HepG2 (cell line): ENCODE results near the gene MIDN. TPM values are rescaled to one million over a fixed set of nuclear protein-coding genes. Genes with fewer than 3 reads are reported as not detected.

Experiments used
- BHLHE40 ChIP-seq: IDR thresholded peaks from 2 replicates; pipeline ENCODE4 v1.6.1; 2011; ENCODE audit warnings: low read length, improper control_type of control experiment
- BRCA1 ChIP-seq: sonication (generic); formaldehyde crosslinking; IDR thresholded peaks from 2 replicates; pipeline ENCODE4 v1.4.0; 2020; ENCODE audit warnings: missing genetic modification reagents
- DPF2 ChIP-seq: sonication (generic); formaldehyde crosslinking; IDR thresholded peaks from 2 replicates; pipeline ENCODE4 v1.4.0; 2020; ENCODE audit warnings: mild to moderate bottlenecking, low read depth, missing genetic modification reagents, borderline replicate concordance
- FOXJ3 ChIP-seq: sonication (generic); formaldehyde crosslinking; IDR thresholded peaks from 2 replicates; pipeline ENCODE4 v1.4.0; 2020; ENCODE audit warnings: missing genetic modification reagents, mild to moderate bottlenecking, borderline replicate concordance
- HDAC1 ChIP-seq: sonication (generic); formaldehyde crosslinking; IDR thresholded peaks from 2 replicates; pipeline ENCODE4 v1.5.1; 2020; ENCODE audit warnings: mild to moderate bottlenecking, missing genetic modification reagents
- KDM4B ChIP-seq: sonication (generic); formaldehyde crosslinking; IDR thresholded peaks from 2 replicates; pipeline ENCODE4 v1.4.0; 2020; ENCODE audit warnings: missing genetic modification reagents
- NFYB ChIP-seq: sonication (generic); formaldehyde crosslinking; IDR thresholded peaks from 2 replicates; pipeline ENCODE4 v1.4.0; 2020; ENCODE audit warnings: missing genetic modification reagents
- NFYC ChIP-seq: IDR thresholded peaks from 2 replicates; pipeline ENCODE4 v1.6.1; 2016; ENCODE audit warnings: missing genetic modification reagents, missing compliant biosample characterization
- SKIL ChIP-seq: sonication (generic); formaldehyde crosslinking; IDR thresholded peaks from 2 replicates; pipeline ENCODE4 v1.8.0; 2022; ENCODE audit warnings: missing genetic modification reagents, mild to moderate bottlenecking, moderate library complexity, borderline replicate concordance
- SOX13 ChIP-seq, 3 experiments: fragments of 450-650 bp in 1 of 3; sonication (generic) in 1 of 3; formaldehyde crosslinking in 1 of 3; IDR thresholded peaks in 2 of 3; conservative IDR thresholded peaks in 1 of 3; 2 replicates each; pipeline versions ENCODE4 v1.5.0 to v1.6.1; 2016 to 2020; ENCODE audit warnings: antibody characterized with exemption in 1 of 3, mild to moderate bottlenecking in 1 of 3, missing compliant biosample characterization in 1 of 3, missing genetic modification reagents in 1 of 3, moderate library complexity in 1 of 3
- ZBTB4 ChIP-seq: sonication (generic); formaldehyde crosslinking; IDR thresholded peaks from 2 replicates; pipeline ENCODE4 v1.4.0; 2020; ENCODE audit warnings: missing genetic modification reagents, mild to moderate bottlenecking, borderline replicate concordance
- ZMAT3 ChIP-seq: sonication (generic); formaldehyde crosslinking; conservative IDR thresholded peaks from 2 replicates; pipeline ENCODE4 v1.7.0; 2021; ENCODE audit warnings: missing genetic modification reagents
- ZNF136 ChIP-seq: sonication (generic); formaldehyde crosslinking; IDR thresholded peaks from 2 replicates; pipeline ENCODE4 v1.8.1; 2022; ENCODE audit warnings: low read depth, mild to moderate bottlenecking, moderate library complexity, missing genetic modification reagents
- ZNF234 ChIP-seq: sonication (generic); formaldehyde crosslinking; conservative IDR thresholded peaks from 2 replicates; pipeline ENCODE4 v1.5.1; 2020; ENCODE audit warnings: mild to moderate bottlenecking, missing genetic modification reagents
- ZNF280D ChIP-seq: sonication (generic); formaldehyde crosslinking; IDR thresholded peaks from 2 replicates; pipeline ENCODE4 v1.5.1; 2020; ENCODE audit warnings: mild to moderate bottlenecking, missing genetic modification reagents
- ZNF33B ChIP-seq: sonication (generic); formaldehyde crosslinking; IDR thresholded peaks from 2 replicates; pipeline ENCODE4 v1.5.1; 2020; ENCODE audit warnings: mild to moderate bottlenecking, missing genetic modification reagents
- ZNF382 ChIP-seq: sonication (generic); formaldehyde crosslinking; IDR thresholded peaks from 2 replicates; pipeline ENCODE4 v1.5.0; 2020; ENCODE audit warnings: missing genetic modification reagents, mild to moderate bottlenecking, borderline replicate concordance
- ZNF432 ChIP-seq: sonication (generic); formaldehyde crosslinking; IDR thresholded peaks from 2 replicates; pipeline ENCODE4 v1.5.0; 2020; ENCODE audit warnings: missing genetic modification reagents, mild to moderate bottlenecking, borderline replicate concordance
- ZNF451 ChIP-seq: sonication (generic); formaldehyde crosslinking; IDR thresholded peaks from 2 replicates; pipeline ENCODE4 v1.5.0; 2020; ENCODE audit warnings: mild to moderate bottlenecking, missing genetic modification reagents
- ZNF713 ChIP-seq: sonication (generic); formaldehyde crosslinking; IDR thresholded peaks from 2 replicates; pipeline ENCODE4 v1.4.0; 2020; ENCODE audit warnings: mild to moderate bottlenecking, missing genetic modification reagents
- polyA plus RNA-seq, 8 experiments: library from polyadenylated mRNA; depleted of rRNA in 3 of 8; stranded (reverse) in 7 of 8; unstranded in 1 of 8; fragments of >200 nt; fragmentation: Illumina TruSeq in 4 of 8; extraction: Trizol in 4 of 8; gene quantifications; 2 replicates each; pipeline versions ENCODE4 v1.2.1 to v1.2.3, GENCODE V29; 2011 to 2016; ENCODE audit warnings: low read depth in 4 of 8, missing spikeins in 1 of 8, mixed read lengths in 1 of 8; ENCODE audit not compliant: insufficient read depth in 1 of 8
- total RNA-seq, 5 experiments: library from RNA; depleted of rRNA; stranded (reverse); fragments of >200 nt; fragmentation: Illumina TruSeq; extraction: Trizol; gene quantifications; 2 replicates each; pipeline ENCODE4 v1.2.3, GENCODE V29; 2016; ENCODE audit warnings: low read depth in 1 of 5

MIDN gene
- total and polyA plus RNA-seq, 2 of the 13 experiments (the other 11 are each of a cell fraction or from before 2014, with no cell fraction given) = 8.4 to 18.0 TPM

- TF ChIP-seq ZNF382 (CRISPR knock-in tag) (no peak), ZMAT3 (no peak), KDM4B (CRISPR knock-in tag) (no peak), SKIL (peak; percentile 97), ZBTB4 (CRISPR knock-in tag) (peak; percentile 44; the same call in 1 of the 2 replicates), NFYB (CRISPR knock-in tag) (no peak), NFYC (0 out of 2 replicates have a peak, but pooled peaks have one; percentile 8), ZNF280D (CRISPR knock-in tag) (0 out of 2 replicates have a peak, but pooled peaks have one; percentile 10), ZNF432 (no peak), SOX13 (IDR thresholded peaks at IDR 0.05) (no peak), SOX13 (CRISPR knock-in tag; conservative IDR thresholded peaks at IDR 0.05 in 1 of 2, IDR thresholded peaks at IDR 0.05 in 1 of 2) (peak in 1 of 2 experiments; percentile 67; a peak in 2 of 4 replicates), DPF2 (CRISPR knock-in tag) (peak; percentile 55), FOXJ3 (CRISPR knock-in tag) (no peak), BHLHE40 (peak; percentile 59), ZNF713 (CRISPR knock-in tag) (0 out of 2 replicates have a peak, but pooled peaks have one; percentile 37), ZNF234 (CRISPR knock-in tag) (no peak), ZNF33B (CRISPR knock-in tag) (no peak; the same call in 1 of the 2 replicates), BRCA1 (no peak), ZNF451 (no peak; the same call in 1 of the 2 replicates), ZNF136 (peak; percentile 79; the same call in 1 of the 2 replicates), HDAC1 (CRISPR knock-in tag) (peak; percentile 67)
These were observed 16.6 kb downstream of the MIDN start (continued) for GRCh38 chr19:1264801-1265614.
